Cardiac fibroblast (primary cell): ENCODE data around the gene RILPL2.
A peak's percentile ranks its signal among the peaks of the same experiment; 100 is the strongest.
"Not testable (repeated sequence)": the region's sequence is repeated elsewhere in the genome, so short reads cannot be mapped to it uniquely, and the experiment has no call there.

Source experiments
- DNase-seq, 2 donors: peaks; one replicate each; pipeline versions ENCODE4 v3.0.0 to v3.0.0-alpha.2; 2010; ENCODE audit warnings: low read depth in 2 of 2
- H3K4me3 ChIP-seq, 2 donors: replicated peaks in 1 of 2; 1 replicate in 1 of 2; 2 replicates in 1 of 2; pipeline ENCODE4 v1.5.1; 2011; ENCODE audit warnings: low read depth in 2 of 2, low read length in 2 of 2, mild to moderate bottlenecking in 2 of 2, moderate library complexity in 1 of 2
- CTCF ChIP-seq: IDR thresholded peaks from one replicate; pipeline ENCODE4 v1.5.1; 2011; ENCODE audit warnings: low read depth, mild to moderate bottlenecking, low read length, inconsistent platforms

RILPL2 gene

GRCh38 chr12:123469978-123470377, 33.5 kb upstream of the RILPL2 start:
- no peak overlapping the region for H3K4me3 ChIP-seq
- no peak for TF ChIP-seq CTCF
- no peak for DNase-seq

GRCh38 chr12:123468786-123469185, 32.3 kb upstream of the RILPL2 start:
- TF ChIP-seq CTCF: no peak
- DNase-seq: no peak
- H3K4me3 ChIP-seq: no peak overlapping the region

GRCh38 chr12:123465084-123465483, 28.6 kb upstream of the RILPL2 start:
- no peak for TF ChIP-seq CTCF
- H3K4me3 ChIP-seq: no peak overlapping the region
- no peak for DNase-seq

- H3K4me3 ChIP-seq, DNase-seq: not testable (repeated sequence)
These were observed 26.7 kb upstream of the RILPL2 start for GRCh38 chr12:123463174-123463573.

- DNase-seq: peak; percentile 91 to 92
- TF ChIP-seq CTCF: no peak
- H3K4me3 ChIP-seq: peak within 1 kb of the TSS; percentile 87 to 90
These were observed 21.7 kb upstream of the RILPL2 start, which contains the start of gene SNRNP35 for GRCh38 chr12:123457980-123458779. Gene SNRNP35 (plus strand): TSS chr12:123458139. CDS start chr12:123465541, 7,402 bp downstream.

- no peak for TF ChIP-seq CTCF
- H3K4me3 ChIP-seq: no peak overlapping the region
- no peak for DNase-seq
These were observed 16.7 kb upstream of the RILPL2 start for GRCh38 chr12:123453165-123453564.

GRCh38 chr12:123452276-123452550, 15.7 kb upstream of the RILPL2 start:
- not testable (repeated sequence) for DNase-seq

GRCh38 chr12:123450636-123451035, 14.2 kb upstream of the RILPL2 start:
- DNase-seq: no peak
- no peak for TF ChIP-seq CTCF
- H3K4me3 ChIP-seq: no peak overlapping the region

More at GRCh38 chr12:123452276-123452550, 15.7 kb upstream of the RILPL2 start:
- not testable (repeated sequence) for H3K4me3 ChIP-seq
